HG03045 (cell line): ENCODE data around the gene HTRA3.

ENCODE experiments used
- ATAC-seq: cut with Tn5 transposase; IDR thresholded peaks from one replicate; pipeline ENCODE4 v1.9.1; 2021; ENCODE audit warnings: mild to moderate bottlenecking, moderate library complexity; ENCODE audit not compliant: unreplicated experiment

HTRA3 gene

GRCh38 chr4:8233672-8234484 lies 35.7 kb upstream of the HTRA3 start:
- no peak for ATAC-seq

GRCh38 chr4:8234715-8235114 lies 34.8 kb upstream of the HTRA3 start:
- ATAC-seq: no peak

- no peak for ATAC-seq
Observed at GRCh38 chr4:8235224-8235623, 34.3 kb upstream of the HTRA3 start.

GRCh38 chr4:8235686-8236085 lies 33.9 kb upstream of the HTRA3 start:
- no peak for ATAC-seq

GRCh38 chr4:8236106-8236919 lies 33.2 kb upstream of the HTRA3 start:
- ATAC-seq: no peak

- ATAC-seq: no peak
Observed at GRCh38 chr4:8236920-8237195, 32.7 kb upstream of the HTRA3 start.

- no peak for ATAC-seq
Observed at GRCh38 chr4:8237256-8237989, 32.1 kb upstream of the HTRA3 start.

- ATAC-seq: no peak
Observed at GRCh38 chr4:8238036-8238511, 31.5 kb upstream of the HTRA3 start.

GRCh38 chr4:8238515-8239053 lies 31.0 kb upstream of the HTRA3 start:
- no peak for ATAC-seq

- ATAC-seq: no peak
Observed at GRCh38 chr4:8239226-8239625, 30.3 kb upstream of the HTRA3 start.

- ATAC-seq: no peak
Observed at GRCh38 chr4:8239661-8240060, 29.9 kb upstream of the HTRA3 start.

GRCh38 chr4:8240211-8241041 lies 29.1 kb upstream of the HTRA3 start:
- no peak for ATAC-seq

- no peak for ATAC-seq
Observed at GRCh38 chr4:8241211-8241779, 28.3 kb upstream of the HTRA3 start.

- no peak for ATAC-seq
Observed at GRCh38 chr4:8241895-8242696, 27.5 kb upstream of the HTRA3 start.

GRCh38 chr4:8242782-8243560 lies 26.6 kb upstream of the HTRA3 start:
- ATAC-seq: no peak

GRCh38 chr4:8244001-8244757 lies 25.4 kb upstream of the HTRA3 start:
- ATAC-seq: no peak

- no peak for ATAC-seq
Observed at GRCh38 chr4:8244931-8245460, 24.6 kb upstream of the HTRA3 start.
